HG03439 (cell line): ENCODE measurements around the gene TMIE.

Experiments used
- ATAC-seq: cut with Tn5 transposase; IDR thresholded peaks from one replicate; pipeline ENCODE4 v1.9.1; 2021; ENCODE audit warnings: mild to moderate bottlenecking, moderate library complexity; ENCODE audit not compliant: unreplicated experiment

Gene TMIE, protein sequence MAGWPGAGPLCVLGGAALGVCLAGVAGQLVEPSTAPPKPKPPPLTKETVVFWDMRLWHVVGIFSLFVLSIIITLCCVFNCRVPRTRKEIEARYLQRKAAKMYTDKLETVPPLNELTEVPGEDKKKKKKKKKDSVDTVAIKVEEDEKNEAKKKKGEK

GRCh38 chr3:46701181-46701939 is at the start of gene TMIE:
TMIE (plus strand) TSS chr3:46701392; CDS start chr3:46701488, 96 bp downstream.
- ATAC-seq = no peak

- ATAC-seq = no peak
Observed at GRCh38 chr3:46655271-46655670, 45.9 kb upstream of the TMIE start.

GRCh38 chr3:46656778-46657556 is 44.2 kb upstream of the TMIE start:
- no peak for ATAC-seq

GRCh38 chr3:46659285-46659684 is 41.9 kb upstream of the TMIE start:
- no peak for ATAC-seq

DNA sequence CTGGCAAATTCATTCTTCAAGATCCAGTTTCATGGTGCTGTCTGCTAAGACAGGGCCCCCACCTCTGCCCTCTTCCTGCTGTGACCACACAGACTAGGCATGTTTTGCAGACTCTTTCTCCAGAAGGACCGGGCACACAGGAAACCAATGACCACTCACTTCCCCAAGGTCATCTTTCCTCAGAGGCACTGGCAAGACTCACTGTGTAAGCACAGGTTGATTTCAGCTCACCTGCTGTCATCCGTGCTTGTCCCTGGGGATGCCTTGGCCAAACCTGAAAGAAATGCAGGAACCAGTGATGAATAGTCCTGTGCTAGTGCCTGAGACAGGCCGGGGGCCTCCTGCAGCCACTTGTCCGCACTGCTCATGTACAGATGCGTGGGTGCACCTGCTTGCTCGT is 41.2 kb upstream of the TMIE start:
- no peak for ATAC-seq

DNA sequence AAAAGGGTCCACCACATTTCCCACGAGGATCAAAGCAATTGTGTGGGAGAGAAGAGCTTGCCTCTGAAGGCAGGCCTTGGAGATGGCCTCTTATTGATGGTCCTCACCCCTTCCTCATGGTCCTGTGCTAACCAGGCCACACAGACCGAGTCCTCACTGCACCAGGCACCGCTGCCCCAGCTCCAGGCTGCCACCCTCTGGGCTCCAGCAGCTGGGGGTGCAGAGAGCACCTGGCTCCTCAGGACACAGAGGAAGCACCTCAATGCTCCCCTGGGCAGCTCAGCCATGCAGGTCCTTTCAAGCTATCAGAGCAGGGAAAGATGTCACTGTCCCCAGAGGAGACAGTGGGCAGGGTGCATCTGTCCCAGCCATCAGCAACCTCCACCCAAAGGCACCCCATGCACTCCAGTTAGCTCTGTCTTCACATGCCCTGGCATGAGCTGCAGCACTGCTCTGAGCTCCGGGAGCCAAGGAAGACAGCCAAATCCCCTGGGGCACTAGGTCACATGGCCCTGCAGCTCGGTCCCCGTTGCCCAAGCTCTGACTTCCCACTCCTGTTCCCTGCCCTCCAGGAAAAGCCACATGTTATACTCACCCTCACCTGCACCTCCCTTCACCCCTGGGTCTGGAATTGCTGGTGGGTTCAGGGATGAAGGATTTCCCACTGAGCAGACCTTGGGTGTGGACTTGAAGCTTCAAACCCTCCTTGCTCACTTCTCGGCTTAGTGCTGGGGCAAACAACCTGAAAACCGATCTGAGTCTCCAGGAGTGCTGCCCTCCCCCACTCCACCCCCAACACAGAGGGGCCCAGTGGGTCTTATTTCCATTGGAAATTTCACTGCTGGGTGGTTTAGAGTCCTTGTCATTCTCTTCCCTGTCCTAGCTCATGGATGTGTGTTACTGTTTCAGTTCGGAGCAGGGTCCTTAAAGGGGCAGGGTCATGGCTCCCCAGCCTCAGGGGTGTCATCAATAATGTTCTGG is 40.4 kb upstream of the TMIE start:
- no peak for ATAC-seq

GRCh38 chr3:46661776-46662766 is 39.1 kb upstream of the TMIE start:
- ATAC-seq = no peak

DNA sequence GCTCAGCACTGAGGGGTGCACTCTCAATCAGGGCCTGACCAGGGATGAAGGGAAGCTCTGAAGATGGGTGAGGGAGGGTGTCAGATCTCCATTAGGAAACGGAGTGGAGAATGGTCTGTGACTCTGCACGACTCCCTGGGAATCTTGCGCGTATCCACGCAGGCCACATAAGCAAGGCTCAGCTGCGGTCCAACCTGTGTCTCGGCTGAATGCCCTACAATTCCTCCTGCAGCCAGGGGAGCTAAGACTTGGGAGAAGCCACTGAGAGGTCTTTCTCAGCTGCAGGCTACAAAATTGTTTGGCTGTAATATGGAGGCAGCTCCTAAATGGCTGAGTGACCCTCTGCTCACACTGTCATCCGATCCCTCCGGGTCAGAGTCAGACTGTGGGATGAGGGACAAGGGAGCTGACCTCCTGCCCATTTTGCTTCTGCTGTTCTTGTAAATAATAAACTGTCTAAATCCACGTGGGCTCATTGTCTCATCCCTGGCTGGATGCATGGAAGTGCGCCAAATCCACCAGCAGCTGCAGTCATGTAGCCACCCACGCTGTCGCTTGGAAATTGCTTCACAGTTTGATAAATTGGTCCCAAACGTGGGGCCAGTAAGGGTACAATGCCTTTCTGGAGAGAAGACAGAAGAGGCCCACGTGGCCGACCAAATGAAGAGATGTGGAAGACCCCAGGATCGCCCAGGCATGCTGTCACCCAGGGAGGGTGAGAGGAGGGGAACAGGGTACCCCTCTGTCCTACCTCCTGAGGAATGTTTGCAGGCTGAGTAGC is 38.2 kb upstream of the TMIE start:
- no peak for ATAC-seq

- no peak for ATAC-seq
Observed at GRCh38 chr3:46663591-46664135, 37.5 kb upstream of the TMIE start.

DNA sequence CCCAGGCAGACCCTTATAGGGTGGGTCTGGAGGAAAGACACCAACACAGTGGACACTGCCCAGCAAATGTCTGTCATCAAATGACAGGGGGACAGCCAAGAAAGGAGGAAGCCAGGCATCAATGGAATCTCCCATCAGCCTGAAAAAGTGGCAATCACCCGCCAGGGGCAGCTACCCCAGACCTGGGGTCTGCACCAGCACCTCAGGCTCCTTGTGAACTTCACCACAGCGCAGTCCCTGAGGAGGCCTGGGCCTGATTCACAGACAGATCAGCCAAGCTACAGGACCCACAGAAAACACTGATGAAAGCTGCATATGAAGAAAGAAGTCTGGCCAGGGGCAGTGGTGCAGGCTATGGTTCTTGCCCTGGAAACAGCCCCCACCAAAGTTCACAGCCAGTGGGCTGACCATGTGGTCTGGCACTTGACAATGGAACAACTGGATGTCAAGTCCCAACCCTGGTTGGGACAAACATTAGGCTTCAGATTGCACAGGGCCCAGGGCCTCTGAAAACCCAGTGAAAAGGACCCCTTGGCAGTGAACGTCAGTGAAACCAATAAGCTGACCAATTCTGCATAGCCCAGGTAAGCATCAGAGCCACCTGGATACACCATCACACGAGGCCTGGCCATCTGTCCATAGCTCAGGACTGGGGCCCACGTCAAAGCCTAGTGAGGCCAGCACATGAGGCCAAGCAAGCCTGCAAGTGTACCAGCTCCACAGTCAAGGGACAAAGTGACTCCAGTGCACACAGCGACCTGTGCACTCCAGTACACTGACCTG is 36.8 kb upstream of the TMIE start:
- no peak for ATAC-seq

DNA sequence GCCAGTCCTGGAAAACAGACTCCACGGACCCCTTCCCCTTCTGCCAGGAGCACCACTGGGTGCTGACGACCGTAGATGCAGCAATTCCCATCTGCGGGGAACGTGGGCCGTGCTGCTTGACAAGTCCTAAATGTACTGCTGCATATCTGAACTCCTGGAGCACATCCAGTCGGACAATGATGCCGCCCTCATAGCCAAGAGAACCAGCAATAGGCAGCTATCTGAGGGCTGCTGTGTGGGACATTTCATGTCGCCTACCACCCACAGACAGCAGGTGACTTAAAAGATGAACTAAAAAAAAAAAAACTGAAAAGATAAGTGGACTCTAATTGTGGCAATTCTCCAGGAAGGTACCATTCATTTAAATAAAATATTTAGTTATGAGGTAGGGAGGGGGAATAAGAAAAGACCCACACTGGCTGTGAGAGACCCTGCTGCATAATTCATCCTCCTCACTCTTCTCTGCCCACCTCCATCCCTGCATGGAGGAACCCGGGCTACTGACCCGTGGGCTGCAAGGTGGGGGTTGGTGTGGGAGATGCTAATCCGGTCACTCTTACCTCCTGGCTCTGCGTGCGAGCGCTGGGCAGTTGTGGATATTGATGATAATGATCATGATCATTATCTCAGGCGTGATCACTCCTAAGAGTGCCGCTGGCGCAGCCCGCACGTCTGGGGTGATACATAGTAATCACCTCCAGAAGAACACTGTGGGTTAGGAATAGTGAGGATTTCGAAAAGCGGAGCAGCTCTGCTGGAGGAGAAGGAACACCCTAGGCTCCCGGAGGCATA is 36.0 kb upstream of the TMIE start:
- no peak for ATAC-seq

- no peak for ATAC-seq
Observed at GRCh38 chr3:46665763-46666452, 35.3 kb upstream of the TMIE start.

DNA sequence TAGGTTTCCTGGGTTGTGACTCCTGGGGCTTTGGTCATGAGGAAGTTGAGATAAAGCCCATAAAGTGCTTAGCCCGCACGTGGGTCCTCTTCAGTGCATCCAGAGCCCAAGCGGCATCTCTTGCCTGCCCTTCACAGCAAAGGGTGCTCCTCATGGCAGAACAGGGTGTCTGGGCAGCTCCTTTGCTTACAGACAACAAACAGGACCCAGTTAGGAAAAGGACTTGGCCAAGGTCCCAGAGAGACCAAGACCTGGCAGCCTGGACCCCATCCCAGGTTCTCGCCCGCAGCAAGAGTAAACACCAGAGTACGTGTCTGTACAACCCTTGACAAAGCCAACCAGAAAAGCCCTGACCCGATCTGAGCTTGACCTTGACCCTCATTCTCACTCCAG is 34.7 kb upstream of the TMIE start:
- ATAC-seq = no peak

- no peak for ATAC-seq
Observed at GRCh38 chr3:46667061-46667621, 34.1 kb upstream of the TMIE start.

GRCh38 chr3:46667657-46668056 is 33.5 kb upstream of the TMIE start:
- ATAC-seq = no peak

- ATAC-seq = no peak
Observed at GRCh38 chr3:46668116-46668515, 33.1 kb upstream of the TMIE start.
